Uterus (tissue), 2 donors: ENCODE data around the gene ATXN10.

Experiments
- POLR2A ChIP-seq, 2 donors: fragments of 450-650 bp; IDR thresholded peaks; one replicate each; pipeline ENCODE4 v1.6.1; 2016; ENCODE audit warnings: antibody characterized with exemption in 2 of 2, mild to moderate bottlenecking in 1 of 2, moderate library complexity in 1 of 2
- TF ChIP-seq, protein P1 (sequence below), 4 experiments: fragments of 200-600 bp in 2 of 4; fragments of 450-650 bp in 2 of 4; sonication (generic) in 2 of 4; IDR thresholded peaks; one replicate each; pipeline ENCODE4 v1.5.1; 2016 to 2019; ENCODE audit warnings: antibody characterized with exemption in 4 of 4, mild to moderate bottlenecking in 2 of 4, moderate library complexity in 1 of 4

DNA sequence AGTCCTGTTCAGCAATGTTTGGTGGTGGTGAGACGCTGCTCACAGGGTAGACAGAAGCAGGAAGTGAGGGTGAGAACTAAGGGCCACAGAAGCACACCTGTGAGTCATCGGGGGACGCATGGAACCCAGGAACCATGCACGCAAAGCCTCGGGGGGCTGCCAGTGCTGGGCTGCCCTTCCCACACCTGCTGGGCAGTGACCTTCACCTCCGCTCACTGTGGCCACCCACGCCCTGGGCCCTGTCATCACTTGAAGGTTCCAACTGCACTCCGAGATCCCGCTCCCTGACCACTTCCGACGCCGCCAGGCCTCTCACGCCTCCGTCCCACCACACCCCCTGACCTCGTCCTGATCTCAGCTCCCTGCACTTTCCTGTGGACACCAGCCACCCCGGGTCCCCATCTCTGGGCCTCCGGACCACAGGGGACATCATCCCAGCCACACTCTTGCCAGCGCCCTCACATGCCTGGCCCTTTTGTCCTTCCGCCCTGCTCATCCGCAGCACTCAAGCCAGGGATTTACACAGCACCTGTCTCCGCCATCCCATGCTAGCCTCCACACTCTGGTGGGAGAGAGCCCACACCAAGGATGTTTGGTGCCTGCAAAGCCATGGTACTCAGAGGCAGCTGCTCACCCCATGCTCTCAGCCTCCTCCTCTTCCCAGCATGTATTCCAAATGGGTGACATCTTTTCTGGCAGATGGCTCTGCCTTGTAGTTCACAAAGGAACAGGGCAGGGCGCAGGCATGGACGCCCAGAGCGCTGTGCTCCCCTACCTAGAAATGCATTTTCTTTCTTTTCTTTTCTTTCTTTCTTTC lies 23.1 kb upstream of the ATXN10 start:
- TF ChIP-seq, protein P1, sequence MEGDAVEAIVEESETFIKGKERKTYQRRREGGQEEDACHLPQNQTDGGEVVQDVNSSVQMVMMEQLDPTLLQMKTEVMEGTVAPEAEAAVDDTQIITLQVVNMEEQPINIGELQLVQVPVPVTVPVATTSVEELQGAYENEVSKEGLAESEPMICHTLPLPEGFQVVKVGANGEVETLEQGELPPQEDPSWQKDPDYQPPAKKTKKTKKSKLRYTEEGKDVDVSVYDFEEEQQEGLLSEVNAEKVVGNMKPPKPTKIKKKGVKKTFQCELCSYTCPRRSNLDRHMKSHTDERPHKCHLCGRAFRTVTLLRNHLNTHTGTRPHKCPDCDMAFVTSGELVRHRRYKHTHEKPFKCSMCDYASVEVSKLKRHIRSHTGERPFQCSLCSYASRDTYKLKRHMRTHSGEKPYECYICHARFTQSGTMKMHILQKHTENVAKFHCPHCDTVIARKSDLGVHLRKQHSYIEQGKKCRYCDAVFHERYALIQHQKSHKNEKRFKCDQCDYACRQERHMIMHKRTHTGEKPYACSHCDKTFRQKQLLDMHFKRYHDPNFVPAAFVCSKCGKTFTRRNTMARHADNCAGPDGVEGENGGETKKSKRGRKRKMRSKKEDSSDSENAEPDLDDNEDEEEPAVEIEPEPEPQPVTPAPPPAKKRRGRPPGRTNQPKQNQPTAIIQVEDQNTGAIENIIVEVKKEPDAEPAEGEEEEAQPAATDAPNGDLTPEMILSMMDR (IDR thresholded peaks at IDR 0.05) = no peak
- no peak for TF ChIP-seq POLR2A (IDR thresholded peaks at IDR 0.05)
